ENCODE measurements around the gene NCOA1. TPM values are rescaled to one million over a fixed set of nuclear protein-coding genes. Genes with fewer than 3 reads are reported as not detected.

NCOA1 gene
- total and polyA plus RNA-seq, 2 experiments from 2014 or later = 32.5 to 51.7 TPM

- TF ChIP-seq EZH2 (IDR thresholded peaks at IDR 0.05; ENCODE audit: borderline replicate concordance) (no peak), CTCF (IDR thresholded peaks at IDR 0.05; ENCODE audit: poor library complexity) (no peak), EZH2phosphoT487 (IDR thresholded peaks at IDR 0.05; ENCODE audit: low read depth, severe bottlenecking, unreplicated experiment) (no peak)
- H2AFZ ChIP-seq = no peak overlapping the region
- H3K36me3 ChIP-seq (replicated peaks; ENCODE audit: insufficient read depth, low read depth) = no peaks in the 10 kb centered on the region
- no peaks in the 10 kb centered on the region for H3K9me2 ChIP-seq (replicated peaks; ENCODE audit: insufficient read depth)
- peaks cover 18% of the 10 kb centered on the region for H3K4me1 ChIP-seq (ENCODE audit: insufficient read depth)
- no peak for DNase-seq (ENCODE audit: low spot score)
- no peak overlapping the region for H3K27ac ChIP-seq
- H3K4me3 ChIP-seq = no peak overlapping the region
- 84% methylated on average over 1 of the region's 1 CpG for WGBS (ENCODE audit: low lambda C conversion rate, missing lambda C conversion rate)
- H3K79me2 ChIP-seq = peaks cover 99% of the 10 kb centered on the region
- no peak overlapping the region for H3K4me2 ChIP-seq
- H3K9me3 ChIP-seq (ENCODE audit: low read depth) = no peaks in the 10 kb centered on the region
- no peaks in the 10 kb centered on the region for H3K27me3 ChIP-seq
- peaks cover 69% of the 10 kb centered on the region for H4K20me1 ChIP-seq (ENCODE audit: insufficient read depth, poor library complexity, severe bottlenecking)
Measured at GRCh38 chr2:24509425-24509824, 18.4 kb downstream of the NCOA1 start.

GRCh38 chr2:24509840-24510239, 18.8 kb downstream of the NCOA1 start:
- no peak for TF ChIP-seq EZH2 (IDR thresholded peaks at IDR 0.05; ENCODE audit: borderline replicate concordance)
- TF ChIP-seq CTCF (IDR thresholded peaks at IDR 0.05; ENCODE audit: poor library complexity) = no peak
- no peak for TF ChIP-seq EZH2phosphoT487 (IDR thresholded peaks at IDR 0.05; ENCODE audit: low read depth, severe bottlenecking, unreplicated experiment)
- 96% methylated on average over 3 of the region's 3 CpGs for WGBS (ENCODE audit: low lambda C conversion rate, missing lambda C conversion rate)

GRCh38 chr2:24510771-24511170, 19.7 kb downstream of the NCOA1 start:
- 97% methylated on average over 1 of the region's 1 CpG for WGBS (ENCODE audit: low lambda C conversion rate, missing lambda C conversion rate)
- Histone ChIP-seq H2AFZ (no peak overlapping the region), H3K4me2 (no peak overlapping the region), H3K27me3 (no peaks in the 10 kb centered on the region), H3K79me2 (peaks cover 99% of the 10 kb centered on the region), H3K36me3 (replicated peaks; ENCODE audit: insufficient read depth, low read depth) (no peaks in the 10 kb centered on the region), H3K4me3 (no peak overlapping the region), H3K9me2 (replicated peaks; ENCODE audit: insufficient read depth) (no peaks in the 10 kb centered on the region), H3K27ac (no peak overlapping the region), H3K9me3 (ENCODE audit: low read depth) (no peaks in the 10 kb centered on the region), H3K4me1 (ENCODE audit: insufficient read depth) (peaks cover 18% of the 10 kb centered on the region), H4K20me1 (ENCODE audit: insufficient read depth, poor library complexity, severe bottlenecking) (peaks cover 71% of the 10 kb centered on the region)
- DNase-seq (ENCODE audit: low spot score) = no peak
- TF ChIP-seq CTCF (IDR thresholded peaks at IDR 0.05; ENCODE audit: poor library complexity) = no peak
- no peak for TF ChIP-seq EZH2phosphoT487 (IDR thresholded peaks at IDR 0.05; ENCODE audit: low read depth, severe bottlenecking, unreplicated experiment)
- TF ChIP-seq EZH2 (IDR thresholded peaks at IDR 0.05; ENCODE audit: borderline replicate concordance) = no peak

More at GRCh38 chr2:24509840-24510239, 18.8 kb downstream of the NCOA1 start:
- Histone ChIP-seq H3K4me1 (ENCODE audit: insufficient read depth) (peaks cover 18% of the 10 kb centered on the region), H3K4me3 (no peak overlapping the region), H3K79me2 (peaks cover 99% of the 10 kb centered on the region), H3K9me2 (replicated peaks; ENCODE audit: insufficient read depth) (no peaks in the 10 kb centered on the region), H2AFZ (no peak overlapping the region), H4K20me1 (ENCODE audit: insufficient read depth, poor library complexity, severe bottlenecking) (peaks cover 71% of the 10 kb centered on the region), H3K9me3 (ENCODE audit: low read depth) (no peaks in the 10 kb centered on the region), H3K4me2 (no peak overlapping the region), H3K36me3 (replicated peaks; ENCODE audit: insufficient read depth, low read depth) (no peaks in the 10 kb centered on the region), H3K27me3 (no peaks in the 10 kb centered on the region), H3K27ac (no peak overlapping the region)
- DNase-seq (ENCODE audit: low spot score) = no peak

GRCh38 chr2:24511198-24511597, 20.1 kb downstream of the NCOA1 start:
- peaks cover 71% of the 10 kb centered on the region for H4K20me1 ChIP-seq (ENCODE audit: insufficient read depth, poor library complexity, severe bottlenecking)
- DNase-seq (ENCODE audit: low spot score) = no peak
- H2AFZ ChIP-seq = no peak overlapping the region
- no peaks in the 10 kb centered on the region for H3K36me3 ChIP-seq (replicated peaks; ENCODE audit: insufficient read depth, low read depth)
- peaks cover 18% of the 10 kb centered on the region for H3K4me1 ChIP-seq (ENCODE audit: insufficient read depth)
- no peaks in the 10 kb centered on the region for H3K9me3 ChIP-seq (ENCODE audit: low read depth)
- no peak overlapping the region for H3K4me3 ChIP-seq
- 84% methylated on average over 2 of the region's 2 CpGs for WGBS (ENCODE audit: low lambda C conversion rate, missing lambda C conversion rate)
- no peaks in the 10 kb centered on the region for H3K9me2 ChIP-seq (replicated peaks; ENCODE audit: insufficient read depth)
- peaks cover 95% of the 10 kb centered on the region for H3K79me2 ChIP-seq
- no peak overlapping the region for H3K27ac ChIP-seq
- TF ChIP-seq EZH2 (IDR thresholded peaks at IDR 0.05; ENCODE audit: borderline replicate concordance) = no peak
- no peak for TF ChIP-seq EZH2phosphoT487 (IDR thresholded peaks at IDR 0.05; ENCODE audit: low read depth, severe bottlenecking, unreplicated experiment)
- no peak for TF ChIP-seq CTCF (IDR thresholded peaks at IDR 0.05; ENCODE audit: poor library complexity)
- no peak overlapping the region for H3K4me2 ChIP-seq
- H3K27me3 ChIP-seq = no peaks in the 10 kb centered on the region
